PC-3 (cell line): Measurements from ENCODE around the gene YARS2. TPM values are rescaled to one million over a fixed set of nuclear protein-coding genes. Genes with fewer than 3 reads are reported as not detected.

Experiments used
- ATAC-seq: fragments of 200-7000 bp; cut with Tn5 transposase; 2 replicates; pipeline ENCODE4 v1.9.1; 2020; ENCODE audit warnings: mild to moderate bottlenecking, moderate library complexity
- BruUV-seq: library from RNA; stranded (reverse); fragments of 400-500 nt; replicated peaks from 2 replicates; lab custom pipeline; 2021; lab: Mats Ljungman, UMichigan
- CTCF ChIA-PET: fragments of 300-600 bp; sonication (Branson Sonifier 250); formaldehyde crosslinking; loops from one replicate; lab custom pipeline; 2022; ENCODE audit warnings: antibody characterized with exemption; lab: Charles Lee
- POLR2A ChIA-PET: fragments of 300-600 bp; sonication (Branson Sonifier 250); formaldehyde crosslinking; loops from one replicate; lab custom pipeline; 2022; ENCODE audit warnings: antibody characterized with exemption; ENCODE audit not compliant: unreplicated experiment; lab: Charles Lee
- DNase-seq: peaks from one replicate; pipeline ENCODE4 v3.0.0-alpha.2; 2015
- H2AFZ ChIP-seq: fragments of 300-600 bp; sonication (generic); 2 replicates; pipeline ENCODE4 v1.6.0; 2016; ENCODE audit warnings: antibody characterized with exemption, low read length
- H3F3A ChIP-seq: fragments of 300-600 bp; sonication (generic); one replicate; pipeline ENCODE4 v1.6.0; 2017; ENCODE audit warnings: antibody characterized with exemption, low read length, control low read depth, mild to moderate bottlenecking; ENCODE audit not compliant: unreplicated experiment
- H3K27ac ChIP-seq: fragments of 300-600 bp; sonication (generic); 2 replicates; pipeline ENCODE4 v1.5.1; 2016; ENCODE audit warnings: mild to moderate bottlenecking, low read length
- H3K27me3 ChIP-seq: fragments of 300-600 bp; sonication (generic); 2 replicates; pipeline ENCODE4 v1.6.1; 2016; ENCODE audit warnings: low read length, mixed read lengths
- H3K36me3 ChIP-seq: fragments of 300-600 bp; sonication (generic); 2 replicates; pipeline ENCODE4 v1.6.1; 2016; ENCODE audit warnings: low read depth, mixed run types, low read length, mixed read lengths
- H3K4me1 ChIP-seq: fragments of 300-600 bp; sonication (generic); 2 replicates; pipeline ENCODE4 v1.5.1; 2016; ENCODE audit warnings: low read length; ENCODE audit not compliant: insufficient read depth
- H3K4me2 ChIP-seq: fragments of 300-600 bp; sonication (generic); 2 replicates; pipeline ENCODE4 v1.6.0; 2016; ENCODE audit warnings: low read length
- H3K4me3 ChIP-seq: fragments of 300-600 bp; sonication (generic); 2 replicates; pipeline ENCODE4 v1.5.1; 2016; ENCODE audit warnings: mild to moderate bottlenecking, low read length, mixed read lengths
- H3K79me2 ChIP-seq: fragments of 300-600 bp; sonication (generic); 2 replicates; pipeline ENCODE4 v1.6.1; 2017; ENCODE audit warnings: low read length, mixed read lengths
- H3K9ac ChIP-seq: fragments of 300-600 bp; sonication (generic); 2 replicates; pipeline ENCODE4 v1.6.0; 2016; ENCODE audit warnings: mild to moderate bottlenecking, low read length
- H3K9me2 ChIP-seq: fragments of 300-600 bp; sonication (generic); replicated peaks from 2 replicates; pipeline ENCODE4 v1.6.1; 2016; ENCODE audit warnings: mixed run types, low read length, mixed read lengths
- H3K9me3 ChIP-seq: fragments of 300-600 bp; sonication (generic); 2 replicates; pipeline ENCODE4 v1.6.1; 2016; ENCODE audit warnings: low read length, mixed read lengths
- H4K20me1 ChIP-seq: fragments of 300-600 bp; sonication (generic); 2 replicates; pipeline ENCODE4 v1.6.1; 2016; ENCODE audit warnings: low read length, mixed read lengths
- CTCF ChIP-seq: fragments of 300-600 bp; sonication (generic); conservative IDR thresholded peaks from 2 replicates; pipeline ENCODE4 v1.5.1; 2017; ENCODE audit warnings: antibody characterized with exemption, low read depth, mild to moderate bottlenecking, low read length
- EZH2 ChIP-seq: fragments of 300-600 bp; sonication (generic); IDR thresholded peaks from one replicate; pipeline ENCODE4 v1.6.1; 2017; ENCODE audit warnings: antibody characterized with exemption, mild to moderate bottlenecking, low read length; ENCODE audit not compliant: unreplicated experiment
- EZH2phosphoT487 ChIP-seq: fragments of 300-600 bp; sonication (generic); IDR thresholded peaks from 2 replicates; pipeline ENCODE4 v1.6.1; 2018; ENCODE audit warnings: mild to moderate bottlenecking, antibody characterized with exemption, low read length, borderline replicate concordance
- intact Hi-C: fragments of 100-400 bp; cut with micrococcal nuclease; formaldehyde crosslinking; loops from 2 replicates; pipeline ENCODE4 v1.9.0; 2023
- total RNA-seq: library from RNA; depleted of rRNA; stranded (reverse); fragments of >200 nt; gene quantifications from 2 replicates; pipeline ENCODE4 v1.2.3, GENCODE V29; 2014

The YARS2 gene
- total RNA-seq, 1 experiment from 2014 or later, result 37.4 TPM

- Histone ChIP-seq H2AFZ (no peak overlapping the region), H3K36me3 (no peaks in the 10 kb centered on the region; the same call in 1 of the 2 replicates), H3K4me3 (no peak overlapping the region), H3K9me3 (no peaks in the 10 kb centered on the region), H3K4me1 (no peaks in the 10 kb centered on the region), H3K9ac (no peak overlapping the region), H4K20me1 (no peaks in the 10 kb centered on the region), H3K9me2 (no peaks in the 10 kb centered on the region), H3K4me2 (no peak overlapping the region), H3F3A (no peaks in the 10 kb centered on the region), H3K79me2 (no peaks in the 10 kb centered on the region), H3K27me3 (no peaks in the 10 kb centered on the region), H3K27ac (no peak overlapping the region)
- POLR2A ChIA-PET, result no interaction called here
- CTCF ChIA-PET, result no interaction called here
- DNase-seq (no peak), ATAC-seq (no peak)
- intact Hi-C loops, result no loop called here
- TF ChIP-seq CTCF (no peak), EZH2 (no peak)
- no TSS peak for BruUV-seq
These were observed 36.8 kb downstream of the YARS2 start for GRCh38 chr12:32718926-32719325.

- Histone ChIP-seq H4K20me1 (no peaks in the 10 kb centered on the region), H3K36me3 (peaks cover 5% of the 10 kb centered on the region; the same call in 1 of the 2 replicates), H3K9ac (no peak overlapping the region), H3K27ac (no peak overlapping the region), H3K79me2 (no peaks in the 10 kb centered on the region), H3F3A (no peaks in the 10 kb centered on the region), H2AFZ (no peak overlapping the region), H3K27me3 (no peaks in the 10 kb centered on the region), H3K9me2 (no peaks in the 10 kb centered on the region), H3K4me2 (no peak overlapping the region), H3K9me3 (no peaks in the 10 kb centered on the region), H3K4me3 (no peak overlapping the region), H3K4me1 (no peaks in the 10 kb centered on the region)
- intact Hi-C loops, result no loop called here
- TF ChIP-seq EZH2phosphoT487 (no peak), EZH2 (no peak), CTCF (no peak)
- ChIA-PET CTCF (no interaction called here), POLR2A (no interaction called here)
- no peak for DNase-seq
- ATAC-seq, result no peak
- no TSS peak for BruUV-seq
These were observed 40.9 kb downstream of the YARS2 start for GRCh38 chr12:32714772-32715171.

GRCh38 chr12:32708926-32709325, 46.8 kb downstream of the YARS2 start:
- DNase-seq, result no peak
- Histone ChIP-seq H3K9me2 (no peaks in the 10 kb centered on the region), H3K27ac (no peak overlapping the region), H3K9me3 (no peaks in the 10 kb centered on the region), H3K4me1 (no peaks in the 10 kb centered on the region), H3K36me3 (peaks cover 5% of the 10 kb centered on the region; the same call in 1 of the 2 replicates), H3K79me2 (no peaks in the 10 kb centered on the region), H3F3A (no peaks in the 10 kb centered on the region), H3K4me2 (no peak overlapping the region), H4K20me1 (no peaks in the 10 kb centered on the region; the same call in 1 of the 2 replicates), H3K27me3 (no peaks in the 10 kb centered on the region), H3K4me3 (no peak overlapping the region), H2AFZ (no peak overlapping the region), H3K9ac (no peak overlapping the region)
- POLR2A ChIA-PET, result no interaction called here
- intact Hi-C loops, result no loop called here
- CTCF ChIA-PET, result interaction anchor here (0.8 kb wide), 1 partner anchor 310 kb away, joined by 4 read pairs; the partner anchor contains the start of gene FGD4
- TF ChIP-seq CTCF (no peak), EZH2phosphoT487 (no peak), EZH2 (no peak)
- ATAC-seq, result no peak
- BruUV-seq, result no TSS peak
